Measurements from ENCODE around the gene PRKAR1A.
A peak's percentile ranks its signal among the peaks of the same experiment; 100 is the strongest.
"Not testable (repeated sequence)": the region's sequence is repeated elsewhere in the genome, so short reads cannot be mapped to it uniquely, and the experiment has no call there.

Gene PRKAR1A

GRCh38 chr17:68480885-68481284, 31.3 kb upstream of the PRKAR1A start:
- DNase-seq, result no peak
- peaks cover 11% of the 10 kb centered on the region for H3K9me3 Mint-ChIP-seq
- TF ChIP-seq CTCF (IDR thresholded peaks at IDR 0.05), result no peak
- peaks cover 12% of the 10 kb centered on the region for H3K27me3 Mint-ChIP-seq (ENCODE audit: low read depth, poor library complexity)
- peaks cover 16% of the 10 kb centered on the region for H3K4me1 Mint-ChIP-seq
- H3K36me3 Mint-ChIP-seq (ENCODE audit: low read depth), result peaks cover 6% of the 10 kb centered on the region
- H3K4me3 Mint-ChIP-seq, result no peak overlapping the region
- no peak overlapping the region for H3K27ac Mint-ChIP-seq

GRCh38 chr17:68482576-68483041, 29.6 kb upstream of the PRKAR1A start:
- peaks cover 8% of the 10 kb centered on the region for H3K27me3 Mint-ChIP-seq (ENCODE audit: low read depth, poor library complexity)
- H3K36me3 Mint-ChIP-seq (ENCODE audit: low read depth), result peaks cover 6% of the 10 kb centered on the region
- H3K4me3 Mint-ChIP-seq, result no peak overlapping the region

GRCh38 chr17:68484458-68484857, 27.8 kb upstream of the PRKAR1A start:
- Mint-ChIP-seq H3K27me3 (ENCODE audit: low read depth, poor library complexity) (peaks cover 6% of the 10 kb centered on the region), H3K27ac (no peak overlapping the region), H3K4me3 (no peak overlapping the region), H3K9me3 (peaks cover 8% of the 10 kb centered on the region), H3K4me1 (peaks cover 25% of the 10 kb centered on the region), H3K36me3 (ENCODE audit: low read depth) (peaks cover 2% of the 10 kb centered on the region)
- no peak for TF ChIP-seq CTCF (IDR thresholded peaks at IDR 0.05)
- DNase-seq, result no peak

More at GRCh38 chr17:68482576-68483041, 29.6 kb upstream of the PRKAR1A start:
- no peak for DNase-seq
- peaks cover 25% of the 10 kb centered on the region for H3K4me1 Mint-ChIP-seq
- H3K27ac Mint-ChIP-seq, result no peak overlapping the region
- H3K9me3 Mint-ChIP-seq, result peaks cover 11% of the 10 kb centered on the region
- TF ChIP-seq CTCF (IDR thresholded peaks at IDR 0.05), result no peak

- TF ChIP-seq CTCF (IDR thresholded peaks at IDR 0.05), result no peak
- no peak overlapping the region for H3K4me3 Mint-ChIP-seq
- H3K9me3 Mint-ChIP-seq, result no peaks in the 10 kb centered on the region
- H3K27ac Mint-ChIP-seq, result no peak overlapping the region
- no peaks in the 10 kb centered on the region for H3K36me3 Mint-ChIP-seq (ENCODE audit: low read depth)
- H3K27me3 Mint-ChIP-seq (ENCODE audit: low read depth, poor library complexity), result peaks cover 15% of the 10 kb centered on the region
- peaks cover 39% of the 10 kb centered on the region for H3K4me1 Mint-ChIP-seq
- no peak for DNase-seq
These were observed 22.3 kb upstream of the PRKAR1A start for GRCh38 chr17:68489919-68490318.

GRCh38 chr17:68491381-68492231, 20.6 kb upstream of the PRKAR1A start:
- no peak for TF ChIP-seq CTCF (IDR thresholded peaks at IDR 0.05)
- H3K4me1 Mint-ChIP-seq, result peaks cover 23% of the 10 kb centered on the region
- H3K27me3 Mint-ChIP-seq (ENCODE audit: low read depth, poor library complexity), result peaks cover 15% of the 10 kb centered on the region
- no peak for DNase-seq
- peaks cover 6% of the 10 kb centered on the region for H3K9me3 Mint-ChIP-seq
- H3K4me3 Mint-ChIP-seq, result no peak overlapping the region
- no peaks in the 10 kb centered on the region for H3K36me3 Mint-ChIP-seq (ENCODE audit: low read depth)
- peak overlapping the region; percentile 31 for H3K27ac Mint-ChIP-seq

GRCh38 chr17:68492394-68493054, 19.7 kb upstream of the PRKAR1A start:
- not testable (repeated sequence) for H3K4me3 Mint-ChIP-seq; H3K36me3 Mint-ChIP-seq (ENCODE audit: low read depth); H3K27ac Mint-ChIP-seq; H3K9me3 Mint-ChIP-seq; DNase-seq
- peaks cover 21% of the 10 kb centered on the region for H3K4me1 Mint-ChIP-seq
- H3K27me3 Mint-ChIP-seq (ENCODE audit: low read depth, poor library complexity), result peaks cover 13% of the 10 kb centered on the region
